Gastrocnemius medialis (tissue), 4 donors: ENCODE measurements around the gene PNCK.

Source experiments
- POLR2A ChIP-seq, 2 donors: fragments of 450-650 bp; IDR thresholded peaks; one replicate each; pipeline ENCODE4 v1.6.1; 2017; ENCODE audit warnings: antibody characterized with exemption in 2 of 2, mild to moderate bottlenecking in 2 of 2, moderate library complexity in 2 of 2
- TF ChIP-seq, protein P1 (sequence below), 5 experiments: fragments of 450-650 bp in 3 of 5; fragments of 200-600 bp in 2 of 5; sonication (generic) in 2 of 5; IDR thresholded peaks in 4 of 5; conservative IDR thresholded peaks in 1 of 5; 1 replicate in 4 of 5; 2 replicates in 1 of 5; pipeline ENCODE4 v1.5.1; 2016 to 2019; ENCODE audit warnings: antibody characterized with exemption in 5 of 5, mild to moderate bottlenecking in 3 of 5, moderate library complexity in 3 of 5

DNA sequence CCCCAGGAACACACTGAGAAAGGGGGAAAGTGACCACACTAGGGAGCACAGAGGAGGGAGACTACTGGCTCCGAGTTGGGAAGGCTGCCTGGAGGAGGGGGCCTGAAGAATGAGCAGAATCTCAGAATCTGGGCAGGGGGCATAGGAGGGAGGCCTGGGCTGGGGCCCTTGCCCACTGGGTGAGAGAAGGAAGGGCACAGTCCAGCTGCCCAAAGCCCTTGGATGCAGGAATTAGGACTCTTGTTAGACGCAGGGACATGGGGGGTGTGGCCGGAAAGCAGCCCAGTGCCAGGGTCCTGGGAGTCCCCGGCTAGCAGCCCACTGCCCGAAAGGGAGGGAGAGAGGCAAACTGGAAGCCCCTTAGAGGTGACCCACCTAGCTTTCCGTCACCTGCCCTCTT, 28.5 kb downstream of the PNCK start:
- TF ChIP-seq, protein P1, sequence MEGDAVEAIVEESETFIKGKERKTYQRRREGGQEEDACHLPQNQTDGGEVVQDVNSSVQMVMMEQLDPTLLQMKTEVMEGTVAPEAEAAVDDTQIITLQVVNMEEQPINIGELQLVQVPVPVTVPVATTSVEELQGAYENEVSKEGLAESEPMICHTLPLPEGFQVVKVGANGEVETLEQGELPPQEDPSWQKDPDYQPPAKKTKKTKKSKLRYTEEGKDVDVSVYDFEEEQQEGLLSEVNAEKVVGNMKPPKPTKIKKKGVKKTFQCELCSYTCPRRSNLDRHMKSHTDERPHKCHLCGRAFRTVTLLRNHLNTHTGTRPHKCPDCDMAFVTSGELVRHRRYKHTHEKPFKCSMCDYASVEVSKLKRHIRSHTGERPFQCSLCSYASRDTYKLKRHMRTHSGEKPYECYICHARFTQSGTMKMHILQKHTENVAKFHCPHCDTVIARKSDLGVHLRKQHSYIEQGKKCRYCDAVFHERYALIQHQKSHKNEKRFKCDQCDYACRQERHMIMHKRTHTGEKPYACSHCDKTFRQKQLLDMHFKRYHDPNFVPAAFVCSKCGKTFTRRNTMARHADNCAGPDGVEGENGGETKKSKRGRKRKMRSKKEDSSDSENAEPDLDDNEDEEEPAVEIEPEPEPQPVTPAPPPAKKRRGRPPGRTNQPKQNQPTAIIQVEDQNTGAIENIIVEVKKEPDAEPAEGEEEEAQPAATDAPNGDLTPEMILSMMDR (IDR thresholded peaks at IDR 0.05 in 4 of 5, conservative IDR thresholded peaks at IDR 0.05 in 1 of 5) = no peak
- TF ChIP-seq POLR2A (IDR thresholded peaks at IDR 0.05) = no peak
